GM18517 (cell line): ENCODE results near the gene CXCR6.

Source experiments
- ATAC-seq: cut with Tn5 transposase; IDR thresholded peaks from one replicate; pipeline ENCODE4 v1.9.1; 2021; ENCODE audit warnings: mild to moderate bottlenecking, moderate library complexity; ENCODE audit not compliant: unreplicated experiment

The CXCR6 gene

DNA sequence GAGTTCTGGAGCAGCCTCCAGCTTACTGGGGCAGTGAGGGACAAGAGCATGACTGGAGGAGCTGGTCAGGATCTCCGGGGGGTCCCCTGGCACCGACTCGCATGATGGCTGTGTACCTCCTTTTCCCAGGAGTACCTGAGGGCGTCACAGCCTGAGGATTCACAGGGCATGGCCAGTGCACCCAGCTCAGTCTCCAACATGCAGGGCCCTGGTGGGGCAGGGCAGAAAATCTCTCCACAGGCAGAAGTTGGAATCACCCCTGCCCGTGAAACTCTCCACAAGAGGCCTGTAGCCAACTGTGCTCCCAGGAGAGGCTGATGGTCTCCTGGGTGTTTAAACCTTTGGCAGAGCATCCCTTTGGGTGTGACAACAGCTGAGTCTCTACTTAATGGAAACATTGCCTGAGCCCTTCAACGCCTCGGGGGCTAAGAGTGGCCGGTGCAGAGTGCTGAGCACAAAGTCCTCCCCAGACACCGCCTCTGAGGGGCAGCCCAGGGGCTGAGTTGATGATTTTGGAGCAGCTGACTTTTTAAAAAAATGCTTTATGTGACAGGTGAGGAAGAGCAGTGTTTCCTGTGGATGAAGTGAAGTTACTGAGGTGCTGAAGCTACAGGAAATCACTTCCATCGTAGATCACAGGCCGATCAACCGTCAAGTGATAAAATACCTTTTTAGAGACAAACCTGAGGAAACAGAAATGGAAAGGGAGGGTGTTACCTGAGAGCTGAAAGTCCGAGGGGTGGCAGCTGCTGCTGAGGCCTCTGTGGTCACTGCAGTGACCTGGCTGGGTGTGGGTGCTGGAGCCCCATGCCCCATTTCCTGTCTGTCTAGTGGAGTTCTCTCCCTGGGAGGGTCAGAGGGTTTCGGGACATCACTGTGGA lies 21.9 kb upstream of the CXCR6 start:
- ATAC-seq = no peak

DNA sequence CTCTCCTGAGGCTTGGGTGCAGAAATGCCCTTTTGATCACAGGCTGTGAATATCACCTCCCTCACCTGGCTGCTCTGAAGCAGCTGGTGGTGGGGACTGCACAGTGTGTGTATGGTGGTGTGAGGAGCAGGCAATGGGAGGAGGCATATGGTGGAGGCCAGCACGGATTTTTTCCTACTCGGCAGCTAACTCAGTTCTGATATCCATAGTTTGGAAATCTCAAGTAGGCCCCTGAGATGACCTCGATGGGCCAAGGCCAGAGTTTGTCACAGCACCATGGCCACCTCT lies 21.3 kb upstream of the CXCR6 start:
- no peak for ATAC-seq

DNA sequence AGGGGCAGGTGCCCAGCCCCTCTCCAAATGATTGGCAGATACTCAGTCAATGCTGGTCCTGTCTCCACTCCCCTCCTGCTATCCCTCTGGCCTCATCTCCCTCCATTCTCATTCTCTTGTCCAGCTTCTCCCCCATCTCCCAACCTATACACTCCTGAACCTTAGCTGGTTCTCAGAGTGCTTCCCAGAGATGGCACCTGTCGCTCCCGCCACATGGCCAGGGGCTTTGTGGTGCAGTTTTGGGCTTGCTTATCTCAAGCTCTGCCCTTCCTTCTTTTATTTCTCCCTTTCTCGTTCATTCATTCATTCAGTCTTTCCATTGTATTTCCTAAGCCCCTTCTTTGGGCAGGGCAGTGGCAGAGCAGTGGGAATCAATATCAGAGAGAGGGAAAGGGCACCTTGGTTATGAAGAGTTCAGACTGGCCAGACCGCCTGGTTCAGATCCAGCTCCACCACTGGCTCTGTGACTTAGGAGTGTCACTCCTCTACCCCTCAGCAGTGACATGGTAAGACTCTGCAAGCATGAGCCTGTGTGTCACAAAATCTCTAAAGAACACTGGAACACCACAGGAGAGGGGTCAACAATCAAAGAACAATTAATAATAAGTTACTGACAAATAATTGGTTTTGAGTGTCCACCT lies 20.2 kb upstream of the CXCR6 start:
- ATAC-seq = no peak

DNA sequence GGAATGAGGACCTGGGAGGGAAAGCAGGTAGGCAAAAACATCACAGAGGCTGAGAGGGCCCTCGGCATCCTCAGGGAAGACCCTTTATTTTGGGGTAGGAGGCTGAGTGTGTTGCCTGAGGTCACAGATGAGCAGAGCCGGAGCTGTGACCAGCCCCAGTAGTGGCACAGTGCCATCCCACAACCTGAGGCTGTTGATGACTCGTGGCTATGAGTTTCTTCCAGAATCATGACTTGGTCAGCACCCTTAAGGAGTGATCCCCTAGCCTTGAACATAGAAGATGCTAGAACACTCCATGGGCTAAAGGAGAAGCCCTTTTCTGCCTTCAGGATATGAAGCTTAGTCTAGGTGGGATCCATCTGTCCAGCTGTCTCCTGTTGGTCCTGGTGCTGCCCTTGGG lies 19.5 kb upstream of the CXCR6 start:
- no peak for ATAC-seq

DNA sequence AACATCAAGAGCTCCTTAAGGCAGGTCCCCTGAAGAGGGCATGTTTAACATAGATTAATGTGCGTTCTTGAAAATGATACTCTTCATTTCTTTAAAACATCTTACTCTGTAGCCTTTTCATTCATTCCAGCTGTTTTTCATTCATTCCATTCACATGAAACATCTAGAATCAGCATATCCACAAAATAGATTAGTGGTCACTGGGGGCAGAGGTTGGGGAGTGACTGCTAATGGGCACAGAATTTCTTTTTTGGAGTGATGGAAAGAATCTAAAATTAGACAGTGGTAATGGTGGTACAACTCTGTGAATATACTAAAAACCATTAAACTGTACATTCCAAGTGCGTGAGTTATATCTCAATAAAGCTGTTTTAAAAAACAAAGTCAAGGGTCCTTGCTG lies 15.4 kb upstream of the CXCR6 start:
- ATAC-seq = no peak

DNA sequence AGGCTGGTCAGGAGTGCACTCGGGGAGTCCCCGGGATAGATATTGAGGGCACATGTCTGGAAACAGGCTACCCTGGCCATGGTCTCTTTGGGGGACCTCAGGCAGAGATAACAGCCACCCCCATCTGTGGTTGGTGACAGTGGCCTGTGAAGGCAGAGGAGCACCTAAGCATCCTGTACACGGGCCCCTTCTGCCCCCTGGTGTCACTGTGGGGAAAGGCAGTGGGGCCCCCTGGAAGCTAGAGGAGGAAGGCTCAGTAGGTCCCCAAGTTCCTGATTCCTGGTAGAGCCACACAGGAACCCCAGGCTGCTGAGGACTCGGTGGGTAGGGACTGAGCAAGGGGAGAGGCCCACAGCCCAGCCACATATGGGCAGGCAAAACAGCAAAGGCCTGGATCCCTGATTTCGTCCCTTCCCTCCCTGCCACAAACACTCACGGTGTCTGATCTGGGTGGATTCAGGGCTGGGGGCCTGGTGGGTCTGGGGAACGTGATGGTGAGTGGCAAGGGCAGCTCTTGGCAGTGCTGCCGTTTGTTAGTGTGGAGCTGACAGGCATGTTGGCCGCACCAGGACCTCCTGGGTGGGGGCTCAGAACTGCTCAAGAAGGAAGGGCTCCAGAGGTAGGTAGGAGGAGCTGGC lies 14.1 kb upstream of the CXCR6 start:
- ATAC-seq = no peak

DNA sequence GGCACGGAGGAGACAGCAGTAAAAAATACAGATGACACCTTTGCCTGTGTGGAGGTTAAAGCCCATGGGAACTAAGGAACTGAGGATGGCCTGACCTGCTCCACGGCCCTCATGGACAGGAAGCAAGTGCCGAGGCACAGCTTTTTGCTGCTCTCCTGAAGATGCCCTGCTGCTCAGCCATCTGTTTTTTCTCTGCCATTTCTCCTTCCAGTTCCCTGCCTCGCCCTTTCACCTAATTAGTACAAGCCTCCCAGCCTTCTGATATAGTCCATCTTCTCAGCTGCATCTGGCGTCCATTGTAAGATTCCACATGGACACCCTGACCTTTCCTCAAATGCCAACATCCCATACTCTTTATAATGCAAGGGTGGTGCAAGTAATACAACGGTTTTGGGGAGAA lies 11.8 kb upstream of the CXCR6 start:
- no peak for ATAC-seq

DNA sequence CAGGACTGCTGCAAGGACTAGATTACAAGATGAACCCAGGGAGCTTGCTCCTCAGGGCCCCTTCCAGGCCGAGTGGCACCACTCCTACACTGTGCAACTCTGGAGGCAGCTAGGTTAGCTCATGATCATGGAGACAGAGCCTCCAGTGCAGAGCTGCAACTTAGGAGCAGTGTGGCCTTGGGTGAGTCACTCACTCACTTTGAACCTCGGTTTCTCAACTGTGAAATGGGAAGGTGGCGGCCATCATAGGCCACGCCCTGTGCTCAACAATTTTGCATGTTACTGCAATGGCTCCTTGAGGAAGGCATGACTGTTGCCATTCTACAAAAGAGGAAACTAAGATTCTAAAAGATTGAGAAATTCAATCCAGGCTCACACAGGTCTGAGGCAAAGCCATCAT lies 11.2 kb upstream of the CXCR6 start:
- ATAC-seq = no peak

DNA sequence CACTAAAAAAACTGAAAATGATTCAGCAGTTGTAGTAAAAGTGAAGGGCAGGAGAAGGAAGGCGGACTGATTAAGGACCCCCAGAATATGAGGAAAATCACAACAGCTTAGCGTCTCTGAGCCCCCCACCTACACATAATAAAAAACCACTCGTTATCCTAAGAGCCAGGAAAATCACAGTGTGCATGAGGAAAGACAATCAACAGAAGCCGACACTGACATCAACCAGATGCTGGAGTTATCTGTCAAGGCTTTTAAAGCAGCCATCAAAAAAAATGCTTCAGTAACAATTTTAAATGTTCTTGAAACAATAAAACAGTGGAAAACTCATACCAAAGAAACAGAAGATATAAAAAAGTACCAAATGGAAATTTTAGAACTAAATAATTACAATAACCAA lies 9.7 kb upstream of the CXCR6 start:
- no peak for ATAC-seq

DNA sequence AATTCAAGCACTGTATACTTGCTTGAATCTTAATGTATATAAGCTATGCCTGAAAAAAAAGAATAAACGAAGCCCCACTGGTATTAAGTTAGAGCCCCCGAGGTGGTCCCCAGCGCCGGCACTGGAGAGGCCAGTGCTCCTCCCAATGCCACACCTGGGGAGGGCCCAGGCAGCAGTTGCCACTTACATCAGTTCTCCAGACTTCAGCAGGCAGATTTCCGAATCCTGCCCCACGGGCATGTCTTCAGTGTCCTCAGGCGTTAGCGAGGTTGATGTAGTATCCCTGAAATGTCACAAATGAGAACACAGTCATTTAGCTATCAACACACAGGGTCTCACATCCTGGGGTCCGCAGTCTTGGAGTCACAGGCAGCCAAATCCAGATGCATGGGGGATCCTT lies 7.0 kb upstream of the CXCR6 start:
- ATAC-seq = no peak

DNA sequence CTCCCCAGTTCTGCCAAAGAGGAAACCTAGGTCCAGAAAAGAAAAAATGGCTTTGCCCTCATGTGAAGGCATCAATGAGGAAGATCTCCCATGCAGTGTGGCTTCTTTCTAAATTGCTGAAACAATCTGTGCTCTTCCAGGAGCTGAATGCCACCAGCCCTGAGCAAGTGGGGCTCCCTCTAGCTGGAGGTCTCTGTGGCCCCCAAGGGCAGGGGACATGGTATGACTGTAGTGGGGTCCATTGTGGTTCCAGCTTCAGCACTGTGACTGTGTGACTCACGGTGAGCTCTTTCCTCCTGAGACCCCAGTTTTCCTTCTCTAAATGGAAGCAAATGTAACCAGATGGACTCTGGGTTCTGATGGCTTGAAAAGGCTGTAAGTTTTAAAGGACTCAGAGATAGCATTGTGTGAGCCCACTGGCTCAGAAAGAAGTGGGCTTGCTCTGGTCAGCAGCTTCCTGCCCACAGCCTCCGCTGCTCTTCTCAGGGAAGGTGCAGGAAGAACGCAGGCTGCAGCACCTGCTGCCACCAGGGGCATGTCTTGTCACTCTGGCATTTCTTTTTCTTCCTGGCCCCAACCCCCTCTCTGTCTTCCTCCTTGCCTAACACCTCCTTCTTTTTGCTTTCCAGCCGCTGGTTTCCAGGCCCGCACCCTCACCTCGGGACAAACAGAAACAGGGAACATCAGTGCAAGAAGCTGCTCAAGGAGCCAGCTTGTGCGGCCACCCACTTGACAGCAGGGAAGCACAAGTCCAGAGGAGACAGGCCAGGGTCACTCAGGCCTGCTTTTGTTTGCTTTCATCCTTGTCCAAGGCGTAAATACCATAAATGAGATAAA lies 5.8 kb upstream of the CXCR6 start:
- ATAC-seq = no peak

DNA sequence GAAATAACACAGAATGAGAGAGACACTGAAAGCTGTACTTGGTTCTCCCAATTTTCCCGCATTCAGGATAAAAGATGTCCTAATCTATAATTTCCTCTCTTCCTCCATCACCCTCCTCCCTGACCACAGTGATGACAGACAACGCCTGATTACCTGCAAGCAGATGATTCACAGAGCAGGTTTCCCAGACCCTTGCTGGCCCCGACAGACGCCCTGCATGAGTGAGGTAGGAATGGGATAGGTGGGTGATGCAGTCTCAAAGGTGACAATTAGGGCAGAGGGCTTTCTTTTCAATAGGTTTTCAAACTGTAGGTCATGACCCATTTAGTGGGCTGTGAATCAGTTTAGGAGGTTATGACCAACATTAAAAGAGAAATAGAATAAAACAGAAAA lies 5.2 kb upstream of the CXCR6 start:
- no peak for ATAC-seq

DNA sequence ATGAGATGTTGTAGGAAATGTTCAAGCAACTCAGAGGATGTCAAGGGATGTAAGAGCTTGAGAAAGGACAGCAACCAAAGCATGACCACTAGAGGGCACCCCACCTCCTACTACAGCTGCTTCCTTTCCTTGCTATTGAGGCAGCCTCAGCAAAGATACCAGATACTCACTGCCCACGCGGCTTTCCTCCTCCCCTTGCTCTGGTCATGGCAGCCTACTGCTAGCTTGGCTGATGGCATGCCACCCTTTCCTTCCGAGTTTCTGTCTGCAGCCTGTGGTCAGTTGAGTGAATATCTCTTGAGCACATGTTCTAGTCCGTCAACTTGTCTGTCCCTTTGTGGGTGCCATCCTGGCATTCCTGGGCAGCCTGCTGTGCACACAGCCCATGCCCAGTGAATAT lies 4.4 kb upstream of the CXCR6 start:
- ATAC-seq = peak; percentile 57

DNA sequence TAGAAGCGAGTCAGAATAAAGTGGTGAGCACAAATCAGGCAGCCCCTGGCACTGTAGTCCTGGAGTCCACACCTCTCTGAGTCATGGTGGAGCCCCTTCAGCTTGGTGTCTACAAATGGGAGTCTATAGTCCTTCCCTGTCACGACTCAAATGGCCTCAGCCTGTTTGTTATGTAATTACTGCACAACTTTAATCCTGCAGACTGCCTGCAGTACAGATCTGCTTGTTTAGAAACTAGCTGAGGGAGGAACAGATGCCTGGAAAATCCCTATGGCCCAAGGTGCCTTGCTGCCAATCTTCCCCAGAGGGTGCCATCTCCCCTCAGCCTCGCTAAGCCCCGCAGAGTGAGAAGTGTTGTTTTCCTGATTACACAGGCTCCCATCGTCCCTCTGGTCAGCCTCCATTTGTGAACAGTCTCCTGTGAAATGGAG lies 3.9 kb upstream of the CXCR6 start:
- ATAC-seq = no peak

DNA sequence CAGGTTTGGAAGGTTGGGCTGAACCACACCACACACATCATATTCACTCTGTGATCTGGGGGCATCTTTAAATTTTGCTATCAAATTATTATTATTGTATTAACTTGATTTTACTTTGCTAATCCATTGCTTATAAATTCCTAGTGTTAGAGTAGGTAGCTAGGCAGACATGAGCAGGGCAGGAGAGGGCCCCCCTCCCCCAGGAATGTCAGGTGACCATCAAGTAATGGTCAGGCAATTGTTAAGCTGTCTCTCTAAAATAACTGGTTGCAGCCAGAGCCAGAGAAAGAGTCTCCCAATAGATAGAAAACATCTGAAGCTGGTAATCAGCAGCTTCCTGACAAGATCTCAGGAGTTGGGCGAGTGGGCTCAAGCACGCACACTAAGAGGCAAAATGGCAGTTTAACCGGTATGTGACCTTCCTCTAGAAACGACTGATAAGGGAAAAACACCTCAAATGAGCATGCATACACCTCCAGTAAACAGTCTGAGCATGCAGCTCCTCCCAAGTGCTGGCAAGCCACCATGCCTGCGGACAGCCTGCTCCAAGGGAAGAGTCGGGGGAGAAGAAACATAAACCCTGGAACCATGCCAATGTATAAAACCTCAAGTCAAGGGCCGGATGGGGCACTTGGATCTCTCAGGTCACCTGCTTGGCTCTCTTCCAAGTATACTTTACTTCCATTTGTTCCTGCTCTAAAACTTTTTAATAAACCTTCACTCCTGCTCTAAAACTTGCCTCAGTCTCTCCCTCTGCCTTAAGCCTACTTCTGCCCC lies 3.1 kb upstream of the CXCR6 start:
- ATAC-seq = no peak

DNA sequence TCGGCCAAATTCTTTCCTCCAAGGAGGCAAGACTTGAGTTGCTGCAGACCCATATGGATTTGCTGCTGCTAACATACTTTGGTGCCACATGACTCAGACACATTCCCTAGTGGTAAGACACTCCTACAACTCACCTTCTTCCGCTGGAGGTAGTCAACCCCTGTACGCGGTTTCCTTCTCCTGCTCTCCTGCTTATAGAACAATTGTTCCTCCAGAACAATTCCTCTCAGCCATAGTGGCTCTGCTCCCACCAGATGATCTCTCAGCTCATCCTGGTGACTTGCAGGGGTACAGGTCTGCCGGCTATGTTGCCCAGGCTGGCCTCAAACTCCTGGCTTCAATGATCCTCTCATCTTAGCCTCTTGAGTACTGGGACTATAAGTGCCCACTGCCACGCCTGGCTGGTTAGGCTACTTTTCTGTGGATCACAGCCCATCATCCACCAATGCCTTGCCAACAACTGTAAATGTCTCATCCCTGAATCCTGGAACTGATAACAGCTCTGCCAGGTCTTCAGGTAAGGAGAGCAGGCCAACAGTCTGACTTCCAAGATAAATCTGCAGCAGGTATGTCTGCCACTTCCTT lies 2.4 kb upstream of the CXCR6 start:
- ATAC-seq = no peak

DNA sequence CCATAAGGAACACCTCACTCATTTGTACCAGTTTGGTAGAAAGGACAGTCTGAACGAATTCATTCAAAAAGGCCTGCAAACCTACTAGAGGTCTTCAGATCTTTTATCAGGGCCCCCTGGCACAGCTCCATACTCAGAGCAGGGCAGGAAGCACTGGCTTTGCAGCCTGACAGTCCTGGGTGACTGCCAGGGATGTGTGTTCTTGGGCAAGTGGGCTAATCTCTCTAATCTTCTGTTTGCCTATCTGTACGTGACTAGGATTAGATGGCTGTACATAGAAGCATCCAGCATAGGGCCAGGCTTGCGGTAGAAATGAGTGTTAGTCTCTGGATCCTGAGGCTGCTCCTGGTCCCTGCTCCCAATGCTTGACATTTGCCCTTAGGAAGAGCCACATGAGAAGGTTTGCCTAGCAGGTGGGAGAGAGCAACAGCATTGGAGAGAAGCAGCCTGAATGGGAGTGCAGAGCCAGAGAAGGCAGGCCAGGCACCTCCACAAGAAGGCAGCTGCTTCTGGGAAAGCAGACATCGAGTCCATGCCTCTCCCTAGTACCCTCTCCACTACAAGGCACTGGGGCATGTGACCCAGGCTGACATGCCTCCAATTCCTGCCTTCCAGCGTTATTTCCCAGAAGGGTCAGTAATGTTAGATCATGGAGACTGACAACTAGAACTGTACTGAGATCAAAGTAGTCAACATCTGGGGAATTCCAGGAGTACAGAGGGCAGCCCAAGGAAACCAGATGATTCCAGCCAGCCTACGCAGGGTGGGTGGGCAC lies 1.0 kb upstream of the CXCR6 start:
- ATAC-seq = no peak

DNA sequence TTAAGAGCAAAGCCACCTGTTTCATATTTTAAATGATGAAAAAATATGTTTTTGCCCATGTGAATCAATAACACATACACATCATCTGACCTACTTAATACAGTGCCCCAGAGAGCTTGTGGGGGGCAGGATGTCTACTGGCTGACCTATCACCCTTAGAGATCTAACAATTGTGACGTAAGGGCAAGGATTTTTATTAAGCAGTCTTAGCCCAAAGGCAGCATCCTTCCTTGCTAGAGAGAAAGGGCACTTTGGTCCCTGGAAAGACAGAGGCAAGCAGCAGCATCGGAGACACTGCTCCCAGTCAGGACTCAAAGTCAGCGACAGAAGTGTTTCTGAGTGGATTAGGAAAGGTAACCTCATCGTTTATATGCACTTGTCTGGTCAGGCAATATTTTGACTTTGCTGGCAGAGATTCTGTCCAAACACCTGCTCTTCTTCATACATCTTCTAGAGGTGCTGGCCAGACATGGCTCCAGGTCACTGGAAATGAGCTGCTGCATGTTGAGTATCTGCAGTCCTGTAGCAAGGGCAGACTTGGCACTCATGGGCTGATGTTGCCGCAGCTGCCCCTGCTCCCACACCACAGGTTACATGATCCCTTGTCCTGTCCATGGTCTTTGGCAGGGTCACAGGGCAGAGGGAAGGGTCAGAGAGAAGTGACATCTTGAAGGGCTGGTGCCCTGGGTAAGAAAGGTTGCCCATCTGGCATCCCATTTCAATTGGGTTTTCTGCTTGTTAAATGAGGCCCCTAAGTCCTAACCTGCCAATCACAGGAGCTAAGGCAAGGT lies 1.8 kb downstream of the CXCR6 start:
- no peak for ATAC-seq

DNA sequence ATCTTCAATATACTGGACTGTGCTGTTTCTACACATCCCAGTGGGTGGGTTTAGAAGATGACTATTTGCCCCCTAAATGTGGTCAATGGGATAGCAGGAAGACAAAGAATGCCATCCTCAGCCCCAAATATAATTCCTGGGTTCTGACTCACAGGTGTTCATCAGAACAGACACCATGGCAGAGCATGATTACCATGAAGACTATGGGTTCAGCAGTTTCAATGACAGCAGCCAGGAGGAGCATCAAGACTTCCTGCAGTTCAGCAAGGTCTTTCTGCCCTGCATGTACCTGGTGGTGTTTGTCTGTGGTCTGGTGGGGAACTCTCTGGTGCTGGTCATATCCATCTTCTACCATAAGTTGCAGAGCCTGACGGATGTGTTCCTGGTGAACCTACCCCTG lies 3.0 kb downstream of the CXCR6 start:
- ATAC-seq = no peak
